Measurements from ENCODE around the gene TUBA1B.
A peak's percentile ranks its signal among the peaks of the same experiment; 100 is the strongest.

TUBA1B gene

DNA sequence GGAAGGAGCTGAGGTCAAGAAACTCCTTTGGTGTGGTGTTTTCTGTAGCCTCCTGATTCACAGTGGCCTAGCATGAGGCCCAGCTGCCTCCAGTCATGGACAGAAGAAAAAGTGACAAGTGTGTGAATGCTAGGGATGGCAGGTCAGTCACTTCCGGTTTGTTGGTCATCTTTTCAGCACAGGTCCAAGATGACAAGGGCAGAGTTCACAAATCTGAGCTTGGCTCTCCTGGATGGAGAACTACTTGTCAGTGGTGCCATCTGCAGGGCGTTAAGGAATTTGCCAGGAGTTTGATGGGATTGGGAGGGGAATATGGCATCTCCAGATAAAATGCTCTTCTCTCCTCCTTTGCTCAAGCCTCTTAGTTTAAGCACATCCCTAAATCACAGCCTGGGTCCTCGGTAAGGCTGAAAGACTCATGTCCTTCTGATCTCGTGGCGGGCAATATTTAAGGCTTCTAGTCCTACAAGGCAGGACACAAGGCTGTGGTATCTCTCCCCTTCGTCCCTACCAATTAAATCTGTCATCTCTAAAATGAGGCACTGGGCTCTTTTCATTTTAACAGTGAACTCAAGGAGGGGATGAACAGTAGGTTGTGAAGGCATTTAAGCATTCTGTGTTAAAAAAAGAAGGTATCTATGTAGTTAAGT is 10.0 kb downstream of the TUBA1B start:
- Histone ChIP-seq H3K27me3 (ENCODE audit: control insufficient read depth, insufficient read depth, low read length) (no peaks in the 10 kb centered on the region), H3K9me3 (ENCODE audit: control insufficient read depth, insufficient read depth, low read length) (no peaks in the 10 kb centered on the region), H3K4me3 (ENCODE audit: low read depth, low read length) (no peak overlapping the region), H3K36me3 (ENCODE audit: control insufficient read depth, insufficient read depth, low read length) (no peaks in the 10 kb centered on the region), H3K4me1 (ENCODE audit: control insufficient read depth, insufficient read depth, low read length) (no peaks in the 10 kb centered on the region), H3K9ac (ENCODE audit: low read depth, low read length) (no peak overlapping the region)

DNA sequence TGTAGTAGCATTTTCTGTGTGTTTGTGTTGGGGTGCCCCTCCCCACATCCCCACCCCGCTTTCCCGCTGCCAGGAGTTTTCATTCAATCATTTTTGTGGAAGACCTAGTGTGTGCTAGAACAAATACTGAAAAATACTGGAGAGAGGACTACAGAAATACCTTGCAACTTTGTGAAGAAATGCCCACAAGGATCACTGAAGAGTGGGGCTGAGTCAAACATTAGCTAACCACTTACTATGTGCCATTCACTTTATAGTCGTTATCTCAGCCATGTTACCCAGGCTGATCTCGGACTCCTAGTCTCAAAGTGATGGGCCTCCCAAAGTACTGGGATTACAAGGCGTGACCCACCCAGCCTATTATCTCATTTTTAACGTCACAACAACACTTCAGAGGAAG is 20.0 kb downstream of the TUBA1B start:
- Histone ChIP-seq H3K4me3 (ENCODE audit: low read depth, low read length) (peak overlapping the region; percentile 94), H3K9ac (ENCODE audit: low read depth, low read length) (no peak overlapping the region), H3K27me3 (ENCODE audit: control insufficient read depth, insufficient read depth, low read length) (no peaks in the 10 kb centered on the region), H3K4me1 (ENCODE audit: control insufficient read depth, insufficient read depth, low read length) (peaks cover 3% of the 10 kb centered on the region), H3K9me3 (ENCODE audit: control insufficient read depth, insufficient read depth, low read length) (no peaks in the 10 kb centered on the region), H3K36me3 (ENCODE audit: control insufficient read depth, insufficient read depth, low read length) (no peaks in the 10 kb centered on the region)

DNA sequence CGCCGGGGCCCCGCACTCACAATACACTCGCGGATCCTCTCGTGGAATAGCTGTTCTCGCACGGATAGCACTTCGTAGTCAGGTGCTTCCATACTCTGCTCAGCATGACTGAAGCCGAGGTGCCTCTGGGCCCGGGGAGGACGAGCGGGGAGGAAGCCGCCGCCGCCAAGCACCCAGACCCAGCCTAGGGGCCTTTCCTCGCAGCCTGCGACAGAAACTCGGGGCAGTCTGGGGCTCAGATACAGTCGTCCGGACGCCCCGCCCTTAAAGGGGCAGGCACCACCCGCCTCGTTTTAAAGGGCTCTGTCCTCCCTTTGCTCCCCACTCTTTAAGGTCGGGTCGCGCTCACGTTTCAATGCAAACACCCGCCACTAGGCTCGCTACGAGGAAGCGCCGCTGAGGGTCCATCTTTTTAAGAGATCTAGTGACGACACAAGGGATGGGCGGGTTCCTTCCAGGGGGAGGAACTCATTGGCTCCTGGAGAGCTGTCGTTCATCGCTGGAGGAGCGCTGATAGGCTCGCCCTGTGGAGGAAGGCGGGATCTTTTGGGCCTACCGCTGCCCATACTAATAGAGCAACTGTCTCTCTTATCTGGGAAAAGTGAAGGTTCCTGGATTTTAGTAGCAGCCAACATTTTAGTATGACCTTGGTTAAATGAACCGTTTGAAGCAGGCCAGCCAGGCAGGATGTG is 20.6 kb downstream of the TUBA1B start, which contains the start of gene LMBR1L:
LMBR1L (minus strand) TSS at position 384 of the 692 bp plus-strand sequence; CDS start at position 92, 292 bp downstream.
- H3K9me3 ChIP-seq (ENCODE audit: control insufficient read depth, insufficient read depth, low read length): no peaks in the 10 kb centered on the region
- peaks cover 3% of the 10 kb centered on the region for H3K4me1 ChIP-seq (ENCODE audit: control insufficient read depth, insufficient read depth, low read length)
- no peaks in the 10 kb centered on the region for H3K27me3 ChIP-seq (ENCODE audit: control insufficient read depth, insufficient read depth, low read length)
- H3K9ac ChIP-seq (ENCODE audit: low read depth, low read length): peak within 1 kb of the TSS; percentile 73
- H3K36me3 ChIP-seq (ENCODE audit: control insufficient read depth, insufficient read depth, low read length): peaks cover under 1% of the 10 kb centered on the region
- peak within 1 kb of the TSS; percentile 94 for H3K4me3 ChIP-seq (ENCODE audit: low read depth, low read length)

DNA sequence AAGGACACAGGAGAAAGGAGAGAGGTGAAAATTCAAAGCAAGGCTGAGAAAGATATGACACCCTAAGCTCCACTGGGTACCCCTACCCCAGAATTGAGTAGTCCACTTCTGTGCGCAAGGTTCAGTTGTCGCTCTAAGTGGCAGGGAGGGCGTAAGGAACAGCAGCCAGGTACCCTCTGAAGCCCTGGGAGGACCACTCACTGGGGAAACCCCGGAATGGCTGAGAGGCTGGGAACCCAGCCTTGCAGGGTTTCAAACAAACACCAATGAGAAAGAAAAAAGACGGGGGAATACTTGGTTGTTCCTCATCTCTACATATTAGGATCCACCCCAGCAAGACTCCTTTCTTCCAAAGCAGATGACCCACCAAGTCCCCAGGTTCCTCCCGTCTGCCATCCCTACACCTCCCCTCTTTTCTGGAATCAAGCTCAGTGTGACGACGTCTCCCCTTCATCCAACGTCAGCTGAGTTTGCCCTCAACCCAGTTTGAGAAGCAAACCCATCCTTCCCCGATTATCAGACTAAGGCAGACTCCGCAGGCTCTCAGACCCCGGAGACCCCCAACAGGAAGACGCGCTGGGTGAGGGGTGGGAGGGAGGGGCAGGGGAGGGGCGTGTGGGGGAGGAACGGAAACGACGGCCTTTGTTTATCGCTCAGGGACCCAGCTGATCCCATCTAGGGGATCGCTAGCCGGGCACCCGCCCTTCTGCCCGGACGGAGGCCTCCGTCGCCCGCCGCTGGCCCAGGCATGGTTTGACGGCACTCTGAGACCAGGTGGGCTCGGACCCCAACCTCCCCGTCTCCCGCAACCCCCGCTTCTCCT is 21.3 kb downstream of the TUBA1B start:
- H3K4me3 ChIP-seq (ENCODE audit: low read depth, low read length): peak overlapping the region; percentile 94
- peaks cover 3% of the 10 kb centered on the region for H3K4me1 ChIP-seq (ENCODE audit: control insufficient read depth, insufficient read depth, low read length)
- H3K27me3 ChIP-seq (ENCODE audit: control insufficient read depth, insufficient read depth, low read length): no peaks in the 10 kb centered on the region
- H3K9me3 ChIP-seq (ENCODE audit: control insufficient read depth, insufficient read depth, low read length): no peaks in the 10 kb centered on the region
- peak overlapping the region; percentile 73 for H3K9ac ChIP-seq (ENCODE audit: low read depth, low read length)
- H3K36me3 ChIP-seq (ENCODE audit: control insufficient read depth, insufficient read depth, low read length): peaks cover 8% of the 10 kb centered on the region

DNA sequence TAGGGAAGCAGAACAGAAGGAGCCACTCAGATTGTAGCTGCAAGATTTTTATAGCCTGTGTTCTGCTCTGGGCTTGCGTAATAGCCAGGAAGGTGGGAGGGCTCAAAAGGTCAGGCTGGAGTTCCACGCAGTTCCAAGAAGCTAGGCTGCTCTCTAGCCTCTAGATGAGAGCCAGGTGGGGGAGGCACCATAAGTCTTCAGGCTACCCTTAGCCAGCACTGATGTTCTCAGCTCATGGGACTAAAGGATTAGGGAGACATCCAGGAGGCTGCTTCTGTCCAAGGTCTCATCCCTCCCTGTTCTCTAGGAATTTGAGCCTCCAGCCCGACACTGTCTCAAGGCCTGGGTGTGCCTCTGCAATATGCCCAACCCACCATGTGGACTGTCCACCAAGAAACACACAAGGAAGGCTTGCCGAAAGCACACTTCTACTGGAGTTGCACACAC is 22.2 kb downstream of the TUBA1B start:
- Histone ChIP-seq H3K4me3 (ENCODE audit: low read depth, low read length) (peak overlapping the region; percentile 94), H3K9ac (ENCODE audit: low read depth, low read length) (no peak overlapping the region)

DNA sequence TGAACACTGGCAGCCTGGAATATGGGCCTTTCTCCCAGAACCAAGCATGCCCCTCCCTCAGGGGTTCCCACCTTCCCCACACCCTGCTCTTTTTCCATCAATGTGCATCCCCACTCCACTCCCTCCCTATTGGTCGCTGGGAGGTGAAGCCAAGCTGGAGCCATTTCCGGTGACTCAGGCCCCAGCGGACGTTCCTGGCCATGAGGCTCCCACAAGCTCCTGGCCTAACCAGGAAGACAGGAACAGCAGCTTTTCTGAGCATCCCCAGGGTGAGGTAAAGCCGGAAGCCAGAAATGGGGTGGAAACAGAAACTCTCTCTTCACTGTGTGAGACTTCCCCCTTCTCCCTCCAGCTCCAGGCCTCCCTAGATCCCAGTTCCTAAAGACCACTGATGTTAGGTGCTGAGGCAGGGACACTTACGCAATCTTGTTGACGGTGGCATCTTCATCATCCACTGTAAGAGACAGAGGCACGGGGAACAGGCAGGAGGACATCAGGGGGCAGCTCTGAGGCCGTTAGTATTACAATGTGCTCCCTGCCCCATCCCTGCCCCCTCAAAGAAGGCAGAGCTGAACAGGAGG is 25.6 kb downstream of the TUBA1B start:
- Histone ChIP-seq H3K9me3 (ENCODE audit: control insufficient read depth, insufficient read depth, low read length) (no peaks in the 10 kb centered on the region), H3K36me3 (ENCODE audit: control insufficient read depth, insufficient read depth, low read length) (peaks cover 39% of the 10 kb centered on the region), H3K4me1 (ENCODE audit: control insufficient read depth, insufficient read depth, low read length) (peaks cover 3% of the 10 kb centered on the region), H3K27me3 (ENCODE audit: control insufficient read depth, insufficient read depth, low read length) (no peaks in the 10 kb centered on the region), H3K4me3 (ENCODE audit: low read depth, low read length) (no peak overlapping the region), H3K9ac (ENCODE audit: low read depth, low read length) (no peak overlapping the region)

More for the DNA sequence above, 22.2 kb downstream of the TUBA1B start:
- no peaks in the 10 kb centered on the region for H3K27me3 ChIP-seq (ENCODE audit: control insufficient read depth, insufficient read depth, low read length)
- no peaks in the 10 kb centered on the region for H3K9me3 ChIP-seq (ENCODE audit: control insufficient read depth, insufficient read depth, low read length)
- H3K4me1 ChIP-seq (ENCODE audit: control insufficient read depth, insufficient read depth, low read length): peaks cover 3% of the 10 kb centered on the region
- peaks cover 12% of the 10 kb centered on the region for H3K36me3 ChIP-seq (ENCODE audit: control insufficient read depth, insufficient read depth, low read length)

DNA sequence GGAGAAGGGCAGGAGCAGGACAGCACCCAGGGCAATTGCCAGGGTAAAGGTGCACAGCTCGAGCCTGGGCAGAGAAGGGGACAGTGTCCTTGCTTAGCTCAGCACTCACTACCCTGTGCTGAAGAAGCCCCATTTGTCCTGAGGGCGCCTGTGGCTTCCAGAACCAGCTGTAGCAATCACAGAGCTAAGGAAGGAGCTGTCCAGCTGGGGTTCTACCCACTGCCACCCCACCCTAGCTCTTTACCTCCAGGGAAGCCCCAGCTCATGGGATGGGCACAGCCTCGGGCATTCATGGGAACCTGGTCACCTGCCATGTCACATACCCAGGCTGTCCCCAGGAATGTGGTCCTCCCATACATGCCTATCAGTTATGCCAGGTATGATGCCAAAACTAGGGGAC is 26.4 kb downstream of the TUBA1B start:
- Histone ChIP-seq H3K4me3 (ENCODE audit: low read depth, low read length) (no peak overlapping the region), H3K9me3 (ENCODE audit: control insufficient read depth, insufficient read depth, low read length) (no peaks in the 10 kb centered on the region), H3K36me3 (ENCODE audit: control insufficient read depth, insufficient read depth, low read length) (peaks cover 39% of the 10 kb centered on the region), H3K4me1 (ENCODE audit: control insufficient read depth, insufficient read depth, low read length) (peaks cover 3% of the 10 kb centered on the region), H3K27me3 (ENCODE audit: control insufficient read depth, insufficient read depth, low read length) (no peaks in the 10 kb centered on the region), H3K9ac (ENCODE audit: low read depth, low read length) (no peak overlapping the region)

DNA sequence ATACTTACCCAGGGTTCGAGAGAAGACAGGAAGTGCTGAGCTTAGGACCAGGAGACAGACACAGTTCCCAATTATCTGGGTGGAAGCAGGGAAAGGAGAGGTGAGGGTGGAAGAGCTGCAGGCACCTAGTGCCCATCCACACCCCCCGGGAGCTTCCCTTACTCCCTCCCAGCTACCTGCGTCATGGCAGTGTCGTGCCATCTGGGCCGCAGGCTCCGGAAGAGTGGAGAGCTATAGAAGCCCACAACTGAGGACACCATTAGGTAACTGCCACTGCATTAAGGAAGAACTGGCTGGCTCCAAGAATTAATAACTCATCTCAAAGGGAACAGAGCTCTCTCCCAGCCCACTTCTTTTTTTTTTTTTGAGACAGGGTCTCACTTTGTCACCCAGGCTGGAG is 30.8 kb downstream of the TUBA1B start:
- Histone ChIP-seq H3K36me3 (ENCODE audit: control insufficient read depth, insufficient read depth, low read length) (peaks cover 42% of the 10 kb centered on the region), H3K27me3 (ENCODE audit: control insufficient read depth, insufficient read depth, low read length) (peaks cover 4% of the 10 kb centered on the region), H3K4me1 (ENCODE audit: control insufficient read depth, insufficient read depth, low read length) (no peaks in the 10 kb centered on the region), H3K9me3 (ENCODE audit: control insufficient read depth, insufficient read depth, low read length) (no peaks in the 10 kb centered on the region), H3K4me3 (ENCODE audit: low read depth, low read length) (no peak overlapping the region), H3K9ac (ENCODE audit: low read depth, low read length) (no peak overlapping the region)

DNA sequence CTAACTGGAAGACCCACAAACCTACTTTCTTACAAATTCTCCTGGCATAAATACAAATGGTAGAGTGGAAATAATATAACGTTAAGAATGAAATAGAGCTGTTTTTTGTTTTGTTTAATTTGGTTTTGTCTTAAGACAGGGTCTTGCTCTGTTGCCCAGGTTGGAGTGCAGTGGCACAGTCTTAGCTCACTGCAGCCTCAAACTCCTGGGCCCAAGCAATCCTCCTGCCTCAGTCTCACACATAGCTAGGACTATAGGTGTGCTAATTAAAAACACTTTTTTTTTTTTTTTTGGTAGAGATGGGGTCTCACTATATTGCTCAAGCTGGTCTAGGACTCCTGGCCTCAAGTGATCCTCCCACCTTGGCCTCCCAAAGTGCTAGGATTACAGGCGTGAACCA is 32.5 kb downstream of the TUBA1B start:
- H3K27me3 ChIP-seq (ENCODE audit: control insufficient read depth, insufficient read depth, low read length): peaks cover 20% of the 10 kb centered on the region
- no peak overlapping the region for H3K9ac ChIP-seq (ENCODE audit: low read depth, low read length)
- peaks cover 30% of the 10 kb centered on the region for H3K36me3 ChIP-seq (ENCODE audit: control insufficient read depth, insufficient read depth, low read length)
- H3K4me1 ChIP-seq (ENCODE audit: control insufficient read depth, insufficient read depth, low read length): peaks cover 4% of the 10 kb centered on the region
- no peak overlapping the region for H3K4me3 ChIP-seq (ENCODE audit: low read depth, low read length)
- H3K9me3 ChIP-seq (ENCODE audit: control insufficient read depth, insufficient read depth, low read length): no peaks in the 10 kb centered on the region

DNA sequence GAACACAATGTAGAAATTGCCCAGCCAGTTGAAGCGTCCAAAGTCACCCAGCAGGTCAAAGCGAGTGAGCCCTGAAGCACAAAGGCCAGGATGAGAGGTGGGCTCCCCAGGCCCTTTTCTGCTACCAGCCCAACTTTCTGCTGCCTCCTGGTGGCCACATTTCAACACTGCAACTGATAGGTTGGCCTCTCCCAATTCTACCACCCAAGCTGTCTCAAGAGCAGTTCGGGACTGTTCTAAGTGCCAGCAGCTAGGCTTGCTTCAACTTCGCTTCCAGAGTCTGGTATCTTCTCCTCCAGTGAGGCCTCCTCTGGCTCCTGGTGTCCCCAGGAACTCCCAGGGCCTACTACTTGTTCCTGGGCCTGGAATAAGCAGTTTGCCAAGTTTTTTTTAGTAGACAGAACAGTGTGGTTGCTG is 33.2 kb downstream of the TUBA1B start:
- peaks cover 26% of the 10 kb centered on the region for H3K36me3 ChIP-seq (ENCODE audit: control insufficient read depth, insufficient read depth, low read length)
- H3K9ac ChIP-seq (ENCODE audit: low read depth, low read length): no peak overlapping the region
- peaks cover 27% of the 10 kb centered on the region for H3K27me3 ChIP-seq (ENCODE audit: control insufficient read depth, insufficient read depth, low read length)
- no peak overlapping the region for H3K4me3 ChIP-seq (ENCODE audit: low read depth, low read length)
- peaks cover 4% of the 10 kb centered on the region for H3K4me1 ChIP-seq (ENCODE audit: control insufficient read depth, insufficient read depth, low read length)
- H3K9me3 ChIP-seq (ENCODE audit: control insufficient read depth, insufficient read depth, low read length): no peaks in the 10 kb centered on the region

DNA sequence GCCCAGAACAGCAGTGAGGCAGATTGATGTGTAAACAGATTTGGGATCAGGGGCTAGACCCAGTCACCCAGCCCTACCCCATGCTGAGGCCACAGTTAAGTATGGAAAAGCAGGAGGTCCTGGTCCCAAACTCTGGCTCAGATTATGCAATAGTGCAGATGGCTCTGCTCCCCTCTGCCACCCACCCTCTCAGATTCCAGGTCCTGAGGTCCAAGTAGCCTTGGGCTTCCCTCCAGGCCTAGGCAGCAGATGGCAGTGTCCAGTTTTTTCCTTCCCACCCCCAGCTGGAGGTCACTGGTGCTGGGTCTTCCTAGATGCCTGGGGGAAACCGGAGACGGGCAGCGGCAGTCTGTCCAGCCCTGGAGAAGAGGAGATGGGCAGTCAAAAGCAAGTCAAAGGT is 33.8 kb downstream of the TUBA1B start:
- Histone ChIP-seq H3K4me1 (ENCODE audit: control insufficient read depth, insufficient read depth, low read length) (peaks cover 4% of the 10 kb centered on the region), H3K4me3 (ENCODE audit: low read depth, low read length) (no peak overlapping the region), H3K36me3 (ENCODE audit: control insufficient read depth, insufficient read depth, low read length) (peaks cover 20% of the 10 kb centered on the region), H3K9me3 (ENCODE audit: control insufficient read depth, insufficient read depth, low read length) (no peaks in the 10 kb centered on the region), H3K9ac (ENCODE audit: low read depth, low read length) (no peak overlapping the region), H3K27me3 (ENCODE audit: control insufficient read depth, insufficient read depth, low read length) (peaks cover 33% of the 10 kb centered on the region)

All from iPS-15b (cell line).